ENCODE data around the gene FXYD1.
A peak's percentile ranks its signal among the peaks of the same experiment; 100 is the strongest.

Gene FXYD1

GRCh38 chr19:35108730-35109129 lies 29.9 kb upstream of the FXYD1 start:
- DNase-seq, result no peak

- no peak for DNase-seq
These were observed 29.1 kb upstream of the FXYD1 start for GRCh38 chr19:35109395-35110112.

GRCh38 chr19:35110974-35111373 lies 27.6 kb upstream of the FXYD1 start:
- no peak for DNase-seq

GRCh38 chr19:35112995-35113688 lies 25.5 kb upstream of the FXYD1 start:
- DNase-seq, result no peak

- DNase-seq, result peak; percentile 61
These were observed 24.1 kb upstream of the FXYD1 start for GRCh38 chr19:35114353-35115176.

- no peak for DNase-seq
These were observed 23.3 kb upstream of the FXYD1 start, which contains the start of gene FXYD3 for GRCh38 chr19:35115177-35115951. TSS of gene FXYD3 (plus strand) at chr19:35115823. CDS start at chr19:35119377, 3,554 bp downstream.

GRCh38 chr19:35116072-35116801 lies 22.4 kb upstream of the FXYD1 start:
- DNase-seq, result no peak

GRCh38 chr19:35117116-35117515 lies 21.5 kb upstream of the FXYD1 start:
- DNase-seq, result no peak

- no peak for DNase-seq
These were observed 20.8 kb upstream of the FXYD1 start for GRCh38 chr19:35117799-35118198.

- no peak for DNase-seq
These were observed 20.2 kb upstream of the FXYD1 start for GRCh38 chr19:35118268-35119020.

- no peak for DNase-seq
These were observed 19.5 kb upstream of the FXYD1 start for GRCh38 chr19:35119091-35119490.

- no peak for DNase-seq
These were observed 19.0 kb upstream of the FXYD1 start for GRCh38 chr19:35119578-35120155.

GRCh38 chr19:35120492-35120891 lies 18.1 kb upstream of the FXYD1 start:
- DNase-seq, result no peak

- DNase-seq, result no peak
These were observed 17.7 kb upstream of the FXYD1 start for GRCh38 chr19:35120898-35121297.

- no peak for DNase-seq
These were observed 15.7 kb upstream of the FXYD1 start for GRCh38 chr19:35122687-35123551.

GRCh38 chr19:35123573-35123972 lies 15.1 kb upstream of the FXYD1 start:
- DNase-seq, result no peak

GRCh38 chr19:35124098-35125060 lies 14.2 kb upstream of the FXYD1 start:
- peak; percentile 83 for DNase-seq

- no peak for DNase-seq
These were observed 13.3 kb upstream of the FXYD1 start for GRCh38 chr19:35125270-35125717.

Data from effector CD8-positive, alpha-beta T cell (primary cell).